IPS-18c (cell line): ENCODE data around the gene AASS.
"Not testable (repeated sequence)": the region's sequence is repeated elsewhere in the genome, so short reads cannot be mapped to it uniquely, and the experiment has no call there.

Source experiments
- H3K4me3 ChIP-seq: 2 replicates; pipeline ENCODE4 v1.7.0; 2013; ENCODE audit warnings: low read depth, mild to moderate bottlenecking, low read length, moderate library complexity; ENCODE audit not compliant: insufficient read depth
- H3K9me3 ChIP-seq: one replicate; pipeline ENCODE4 v1.6.1; 2013; ENCODE audit warnings: mild to moderate bottlenecking, low read length, moderate library complexity; ENCODE audit not compliant: control insufficient read depth, insufficient read depth

AASS gene

DNA sequence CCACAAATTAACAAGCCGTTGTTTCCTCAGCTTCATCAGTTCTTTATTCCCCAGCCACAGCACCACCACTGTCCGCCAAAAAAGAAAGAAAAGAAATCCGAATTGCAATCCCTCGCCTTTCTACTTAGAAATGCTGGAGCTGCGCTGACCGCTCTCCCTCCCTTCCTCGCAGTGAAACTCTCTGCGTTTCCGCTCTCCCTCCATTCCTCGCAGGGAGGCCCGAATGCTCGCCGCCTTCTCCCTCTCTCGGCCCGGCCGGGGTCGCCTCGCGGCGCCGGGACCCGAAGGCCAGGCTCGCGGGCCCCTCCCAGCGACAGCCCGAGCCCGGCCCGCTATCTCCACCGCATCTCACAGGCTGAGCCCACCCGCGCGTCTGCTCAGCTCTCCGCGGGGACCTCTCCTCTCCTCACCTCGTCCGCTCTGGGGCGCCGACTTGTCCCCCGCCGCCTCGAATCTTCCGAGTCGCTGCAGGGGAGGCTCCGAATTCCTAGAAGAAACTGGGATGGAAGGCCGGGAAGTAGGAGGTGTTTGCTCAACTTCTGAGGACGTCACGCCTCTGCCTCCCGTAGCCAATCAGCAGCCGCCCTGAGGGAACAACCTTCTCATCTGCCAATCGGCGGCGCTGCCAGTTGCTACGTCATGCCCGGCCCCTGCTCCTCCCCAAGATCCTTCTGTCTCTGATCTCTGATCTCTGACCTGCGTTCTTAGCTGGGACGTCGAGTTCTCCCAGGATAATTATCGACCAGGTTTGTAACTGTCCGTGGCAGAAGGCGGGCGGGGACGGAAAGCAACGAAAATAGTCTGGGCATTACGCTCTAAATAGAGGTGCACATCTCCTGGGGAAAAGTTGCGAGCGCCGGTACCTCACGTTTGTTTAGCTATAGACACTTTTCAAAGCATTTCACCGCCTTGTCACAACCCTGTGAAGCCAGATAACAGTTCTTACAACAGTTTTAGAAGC, at the start of gene AASS:
Gene AASS (minus strand): TSS at position 499 of the 961 bp plus-strand sequence. CDS start 10,523 bp downstream, outside the sequence.
- H3K4me3 ChIP-seq: peak within 1 kb of the TSS; percentile 91
- no peaks in the 10 kb centered on the region for H3K9me3 ChIP-seq

DNA sequence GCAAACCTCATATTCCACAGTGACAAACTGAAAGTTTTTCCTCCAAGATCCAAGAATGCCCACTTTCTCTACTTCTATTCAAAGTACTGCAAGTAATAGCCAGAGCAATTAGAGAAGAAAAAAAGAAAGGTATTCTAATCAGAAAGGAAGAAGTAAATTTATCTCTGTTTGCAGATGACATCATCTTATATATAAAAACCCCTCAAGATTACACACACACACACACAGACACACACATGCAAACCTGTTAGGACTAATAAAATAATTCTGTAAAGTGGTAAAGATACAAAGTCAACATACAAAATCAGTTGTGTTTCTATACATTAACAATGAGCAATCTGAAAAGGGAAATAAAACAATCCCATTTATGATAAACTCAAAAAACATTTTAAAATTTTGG, 44.7 kb upstream of the AASS start:
- Histone ChIP-seq H3K4me3 (no peak overlapping the region), H3K9me3 (peaks cover 7% of the 10 kb centered on the region)

DNA sequence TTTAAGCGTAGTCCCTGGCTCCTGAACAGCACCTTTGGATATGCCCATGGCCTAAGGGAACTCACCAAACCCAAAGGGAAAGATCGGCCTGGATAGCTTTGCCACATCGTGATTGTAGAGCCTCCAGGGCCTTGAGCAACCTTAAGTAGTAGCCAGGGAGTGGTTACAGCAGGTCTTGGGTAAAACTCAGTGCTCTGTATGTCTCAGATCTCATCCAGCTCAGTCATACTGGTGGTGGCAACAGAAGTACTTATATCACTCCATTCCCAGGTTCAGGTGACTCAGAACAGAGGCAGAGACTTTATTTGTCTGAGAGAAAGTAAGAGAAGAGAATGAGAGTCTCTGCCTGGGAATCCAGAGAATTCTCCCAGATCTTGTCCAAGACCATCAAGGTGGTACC, 39.1 kb upstream of the AASS start:
- no peak overlapping the region for H3K4me3 ChIP-seq
- no peaks in the 10 kb centered on the region for H3K9me3 ChIP-seq

- H3K4me3 ChIP-seq: no peak overlapping the region
- H3K9me3 ChIP-seq: no peaks in the 10 kb centered on the region
These were observed 38.0 kb upstream of the AASS start for GRCh38 chr7:122182081-122182480.

DNA sequence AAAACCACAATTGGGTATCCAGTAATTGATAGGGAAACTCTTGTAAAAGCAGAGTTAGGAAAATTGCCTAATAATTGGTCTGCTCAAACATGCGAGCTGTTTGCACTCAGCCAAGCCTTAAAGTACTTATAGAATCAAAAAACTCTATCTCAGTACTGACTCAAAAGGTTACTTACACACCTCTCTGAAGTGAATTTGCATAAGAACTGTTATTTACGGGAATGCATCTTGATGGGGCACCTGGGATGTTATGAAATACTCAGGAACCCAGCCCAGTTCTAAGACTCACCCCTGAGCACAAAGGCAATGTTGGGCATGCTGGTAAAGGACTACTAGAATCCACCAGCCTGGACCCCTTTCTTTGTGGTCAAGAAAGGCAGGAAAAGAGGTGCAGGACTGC, 28.1 kb upstream of the AASS start:
- not testable (repeated sequence) for H3K4me3 ChIP-seq, H3K9me3 ChIP-seq

- H3K9me3 ChIP-seq: no peaks in the 10 kb centered on the region
- no peak overlapping the region for H3K4me3 ChIP-seq
These were observed 22.7 kb upstream of the AASS start for GRCh38 chr7:122166740-122167139.

- H3K4me3 ChIP-seq: no peak overlapping the region
- H3K9me3 ChIP-seq: no peaks in the 10 kb centered on the region
These were observed 22.2 kb upstream of the AASS start for GRCh38 chr7:122166275-122166674.

DNA sequence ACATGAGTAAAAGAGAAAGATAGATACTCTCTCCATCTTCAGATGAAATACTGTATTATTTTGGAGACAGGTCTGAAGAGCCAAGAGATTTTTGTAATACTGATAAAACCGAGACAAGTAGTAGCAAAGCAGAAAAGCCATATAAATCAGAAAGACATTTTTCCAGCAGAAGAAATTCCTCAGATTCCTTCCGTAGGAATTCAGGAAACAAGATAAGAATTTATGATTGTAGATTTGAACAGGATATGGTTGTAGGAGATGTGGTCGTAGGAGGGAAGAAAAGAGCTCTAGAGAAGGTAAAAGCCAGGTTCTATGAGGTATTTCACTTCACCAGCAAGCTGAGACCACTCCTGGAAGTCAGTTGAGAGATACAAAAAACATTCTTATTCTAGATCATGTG, 17.6 kb upstream of the AASS start:
- Histone ChIP-seq H3K4me3 (no peak overlapping the region), H3K9me3 (no peaks in the 10 kb centered on the region)

DNA sequence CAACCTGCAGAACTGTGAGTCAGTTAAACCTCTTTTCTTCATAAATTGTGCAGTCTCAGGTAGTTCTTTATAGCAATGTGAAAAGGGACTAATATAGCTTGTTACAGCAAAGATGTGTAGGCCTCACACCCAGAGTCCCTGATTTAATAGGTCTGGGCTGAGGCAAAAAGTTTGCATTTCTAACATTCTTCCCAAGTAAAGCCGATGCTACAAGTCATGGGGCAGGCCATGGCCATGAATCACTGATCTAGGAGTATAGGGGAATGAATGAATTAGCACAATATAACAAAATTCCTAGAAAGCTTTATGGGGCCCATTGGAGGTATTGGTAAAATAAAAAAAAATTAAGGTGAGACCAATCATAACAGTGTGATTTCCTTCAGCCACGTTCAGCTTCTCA, 11.5 kb upstream of the AASS start:
- Histone ChIP-seq H3K9me3 (no peaks in the 10 kb centered on the region), H3K4me3 (no peak overlapping the region)

GRCh38 chr7:122148878-122149277, 4.8 kb upstream of the AASS start:
- no peak overlapping the region for H3K4me3 ChIP-seq
- no peaks in the 10 kb centered on the region for H3K9me3 ChIP-seq

- Histone ChIP-seq H3K4me3 (no peak overlapping the region), H3K9me3 (no peaks in the 10 kb centered on the region)
These were observed 4.0 kb upstream of the AASS start for GRCh38 chr7:122148081-122148480.

DNA sequence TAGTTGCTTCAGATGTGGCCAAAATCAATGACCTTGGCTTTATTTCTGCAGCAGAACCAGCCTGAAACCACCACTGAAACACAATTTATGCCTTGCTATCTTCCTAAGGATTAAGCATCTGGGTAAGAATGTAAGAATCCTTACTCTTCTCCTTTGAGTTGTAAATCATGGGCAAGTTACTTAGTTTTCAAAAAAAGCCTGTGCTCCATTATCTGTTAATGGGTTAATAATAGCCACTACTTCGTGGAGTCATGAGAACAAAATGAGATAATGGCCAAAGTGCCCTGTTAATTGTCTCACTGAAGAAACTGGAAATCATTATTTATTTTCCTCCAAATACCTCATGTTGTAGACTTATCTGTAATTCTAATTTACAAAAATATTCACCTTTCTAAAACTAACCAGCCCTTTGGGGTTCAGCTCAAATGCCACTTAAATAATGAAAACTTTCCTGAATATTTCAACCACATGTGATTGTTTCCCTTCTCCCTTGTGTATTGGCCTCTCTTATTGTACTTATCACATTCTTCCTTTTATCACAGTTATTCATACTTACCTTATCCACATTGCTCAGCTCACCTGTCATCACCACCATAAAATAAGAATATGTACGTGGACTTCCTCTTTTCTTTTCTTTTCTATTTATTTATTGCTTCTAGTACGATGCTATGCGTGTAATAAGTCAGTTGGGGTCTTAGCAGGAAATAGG, 2.0 kb upstream of the AASS start:
- H3K4me3 ChIP-seq: no peak overlapping the region
- H3K9me3 ChIP-seq: no peaks in the 10 kb centered on the region

DNA sequence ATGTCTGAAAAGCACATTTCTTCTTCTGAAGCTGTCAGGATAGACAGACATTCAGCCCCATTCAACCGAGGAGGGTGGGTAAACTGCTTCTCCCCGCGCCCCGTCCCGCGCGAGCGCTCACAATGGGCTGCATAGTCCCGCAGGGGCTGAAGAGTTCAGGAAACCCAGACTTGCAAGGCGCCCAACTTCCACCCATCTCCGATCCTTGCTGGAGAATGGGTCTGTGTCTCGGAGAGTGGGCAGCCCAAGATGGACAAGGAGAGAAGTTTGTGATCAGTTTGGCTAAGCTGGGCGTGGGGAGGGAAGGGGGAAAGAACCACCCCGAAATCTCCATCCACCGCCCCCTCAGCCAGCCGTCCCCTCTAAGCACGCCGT, 686 bp downstream of the AASS start:
- Histone ChIP-seq H3K4me3 (peak overlapping the region; percentile 91), H3K9me3 (no peaks in the 10 kb centered on the region)

DNA sequence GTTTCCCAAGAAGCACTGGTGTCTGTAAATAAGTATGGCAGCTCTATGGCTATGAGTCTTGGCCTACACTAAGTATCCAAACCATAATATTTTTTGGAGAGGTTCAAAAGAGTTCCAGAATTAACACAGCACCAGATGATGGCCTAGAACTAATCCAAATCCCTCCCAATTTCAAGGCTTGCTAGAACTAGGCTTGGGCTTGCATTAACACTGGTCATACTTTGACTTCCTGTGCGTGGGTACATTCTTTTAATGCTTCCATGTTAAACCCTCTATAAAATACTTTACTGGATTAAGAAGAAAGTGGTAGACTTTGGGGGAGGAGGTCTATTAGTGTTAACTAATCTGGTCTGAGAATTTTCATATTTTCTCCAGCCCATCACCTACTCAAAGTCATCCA, 3.1 kb downstream of the AASS start:
- Histone ChIP-seq H3K9me3 (no peaks in the 10 kb centered on the region), H3K4me3 (peak overlapping the region; percentile 26; the same call in 1 of the 2 replicates)

- Histone ChIP-seq H3K4me3 (no peak overlapping the region), H3K9me3 (no peaks in the 10 kb centered on the region)
These were observed 6.6 kb downstream of the AASS start for GRCh38 chr7:122137251-122138077.

GRCh38 chr7:122136639-122137245, 7.3 kb downstream of the AASS start:
- no peaks in the 10 kb centered on the region for H3K9me3 ChIP-seq
- H3K4me3 ChIP-seq: no peak overlapping the region

DNA sequence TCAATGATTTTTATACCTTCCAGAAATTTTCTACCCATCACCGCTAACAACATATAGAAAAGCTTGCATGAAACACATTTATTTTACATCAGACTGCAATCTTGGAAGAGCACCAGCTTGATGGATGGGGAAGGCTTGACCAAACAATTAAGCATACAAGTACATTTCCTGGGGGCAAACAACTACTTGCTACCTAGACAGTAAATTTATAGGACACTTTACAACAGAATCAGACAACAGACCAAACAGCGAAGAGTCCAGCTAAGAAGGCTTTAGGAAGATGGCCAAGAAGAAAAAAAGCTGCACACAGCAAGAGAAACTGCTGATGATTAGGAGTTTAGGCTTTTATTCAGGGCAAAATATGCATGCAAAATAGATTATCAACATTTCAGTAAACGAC, 8.0 kb downstream of the AASS start:
- Histone ChIP-seq H3K4me3 (no peak overlapping the region), H3K9me3 (no peaks in the 10 kb centered on the region)
